ENCODE results near the gene WDR27. TPM values are rescaled to one million over a fixed set of nuclear protein-coding genes. Genes with fewer than 3 reads are reported as not detected.

The WDR27 gene
- total and polyA plus RNA-seq, 10 of the 15 experiments (the other 5 are each of a cell fraction or from before 2014, with no cell fraction given): 1.9 to 33.2 (median 19.0) TPM

DNA sequence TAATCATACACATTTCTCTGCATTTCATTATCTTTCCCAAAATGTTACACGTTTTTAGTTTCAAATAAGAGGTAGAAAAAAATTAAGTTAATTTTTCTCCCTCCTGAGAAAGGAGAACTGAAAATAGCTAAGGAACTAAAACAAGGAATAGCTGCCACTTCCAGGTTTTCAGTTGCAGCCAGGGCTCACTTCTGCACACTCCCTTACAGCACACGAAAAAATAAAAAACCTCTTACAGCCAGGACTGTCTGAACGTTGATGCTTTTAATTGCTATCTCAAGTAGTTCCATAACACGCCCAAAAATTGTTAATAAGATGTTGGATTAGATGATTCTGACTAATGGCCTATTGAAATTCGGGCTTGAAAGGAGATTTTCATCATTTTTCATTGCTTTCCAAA is 294.5 kb downstream of the WDR27 start:
- no peak for DNase-seq (ENCODE audit: low read depth, low spot score)
- Histone ChIP-seq H3K4me3 (no peak overlapping the region), H4K20me1 (ENCODE audit: control insufficient read depth, insufficient read depth) (no peaks in the 10 kb centered on the region), H3K27ac (ENCODE audit: control insufficient read depth, insufficient read depth) (no peak overlapping the region), H3K9ac (ENCODE audit: control insufficient read depth, insufficient read depth, low read length) (no peak overlapping the region), H3K4me2 (ENCODE audit: control insufficient read depth, insufficient read depth) (no peak overlapping the region), H3K27me3 (replicated peaks in 1 of 2; ENCODE audit: control insufficient read depth in 2 of 2, insufficient read depth in 2 of 2, low read length in 1 of 2) (no peaks in the 10 kb centered on the region), H3K4me1 (ENCODE audit: control insufficient read depth, insufficient read depth, low read length) (no peaks in the 10 kb centered on the region), H3K9me3 (replicated peaks; ENCODE audit: control insufficient read depth, insufficient read depth, low read length) (no peaks in the 10 kb centered on the region; the same call in 2 of the 3 replicates), H3K79me2 (ENCODE audit: control insufficient read depth, insufficient read depth, low read length) (no peaks in the 10 kb centered on the region), H3K36me3 (ENCODE audit: control insufficient read depth in 2 of 2, insufficient read depth in 2 of 2, low read length in 1 of 2) (no peaks in the 10 kb centered on the region), H2AFZ (ENCODE audit: control insufficient read depth, low read depth, low read length) (no peak overlapping the region)
- ChIA-PET CTCF (no interaction called here), SMC1A (ENCODE audit: uncharacterized antibody, unreplicated experiment) (interaction anchor here (0.6 kb wide), 1 partner anchor 372 kb away, joined by 3 read pairs; no protein-coding TSS in a partner anchor), RAD21 (ENCODE audit: unreplicated experiment) (no interaction called here), POLR2A (no interaction called here)
- in situ Hi-C loops (cut with MboI) (no loop called here), intact Hi-C loops (cut with micrococcal nuclease; ENCODE audit: unreplicated experiment) (no loop called here)
- BruUV-seq (replicated peaks): no TSS peak
- WGBS (ENCODE audit: insufficient coverage, insufficient replicate concordance, low lambda C conversion rate, missing lambda C conversion rate): 0% methylated on average over 5 of the region's 5 CpGs
- FAIRE-seq: no peak
- TF ChIP-seq SRF (IDR thresholded peaks at IDR 0.05; ENCODE audit: low read depth in 2 of 2, low read length in 2 of 2): no peak
- no peak for TF ChIP-seq POLR2AphosphoS5 (IDR thresholded peaks at IDR 0.05; ENCODE audit: low read length)
- no peak for TF ChIP-seq IRF4 (IDR thresholded peaks at IDR 0.05; ENCODE audit: low read depth, low read length)
- TF ChIP-seq ZBED1 (IDR thresholded peaks at IDR 0.05; ENCODE audit: borderline replicate concordance): no peak
- TF ChIP-seq, protein P1, sequence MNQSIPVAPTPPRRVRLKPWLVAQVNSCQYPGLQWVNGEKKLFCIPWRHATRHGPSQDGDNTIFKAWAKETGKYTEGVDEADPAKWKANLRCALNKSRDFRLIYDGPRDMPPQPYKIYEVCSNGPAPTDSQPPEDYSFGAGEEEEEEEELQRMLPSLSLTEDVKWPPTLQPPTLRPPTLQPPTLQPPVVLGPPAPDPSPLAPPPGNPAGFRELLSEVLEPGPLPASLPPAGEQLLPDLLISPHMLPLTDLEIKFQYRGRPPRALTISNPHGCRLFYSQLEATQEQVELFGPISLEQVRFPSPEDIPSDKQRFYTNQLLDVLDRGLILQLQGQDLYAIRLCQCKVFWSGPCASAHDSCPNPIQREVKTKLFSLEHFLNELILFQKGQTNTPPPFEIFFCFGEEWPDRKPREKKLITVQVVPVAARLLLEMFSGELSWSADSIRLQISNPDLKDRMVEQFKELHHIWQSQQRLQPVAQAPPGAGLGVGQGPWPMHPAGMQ (IDR thresholded peaks at IDR 0.05; ENCODE audit: borderline replicate concordance): no peak
- no peak for TF ChIP-seq FOS (IDR thresholded peaks at IDR 0.05; ENCODE audit: borderline replicate concordance, extremely low read depth, insufficient read length)
- TF ChIP-seq JUND (IDR thresholded peaks at IDR 0.05; ENCODE audit: low read depth, low read length): no peak
- no peak for TF ChIP-seq ETV6 (conservative IDR thresholded peaks at IDR 0.05 in 1 of 2, IDR thresholded peaks at IDR 0.05 in 1 of 2; ENCODE audit: borderline replicate concordance in 1 of 2, low read depth in 1 of 2)
- TF ChIP-seq, protein P2, sequence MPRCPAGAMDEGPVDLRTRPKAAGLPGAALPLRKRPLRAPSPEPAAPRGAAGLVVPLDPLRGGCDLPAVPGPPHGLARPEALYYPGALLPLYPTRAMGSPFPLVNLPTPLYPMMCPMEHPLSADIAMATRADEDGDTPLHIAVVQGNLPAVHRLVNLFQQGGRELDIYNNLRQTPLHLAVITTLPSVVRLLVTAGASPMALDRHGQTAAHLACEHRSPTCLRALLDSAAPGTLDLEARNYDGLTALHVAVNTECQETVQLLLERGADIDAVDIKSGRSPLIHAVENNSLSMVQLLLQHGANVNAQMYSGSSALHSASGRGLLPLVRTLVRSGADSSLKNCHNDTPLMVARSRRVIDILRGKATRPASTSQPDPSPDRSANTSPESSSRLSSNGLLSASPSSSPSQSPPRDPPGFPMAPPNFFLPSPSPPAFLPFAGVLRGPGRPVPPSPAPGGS (IDR thresholded peaks at IDR 0.05; ENCODE audit: borderline replicate concordance, insufficient read depth, low read depth, low read length, poor library complexity, severe bottlenecking): no peak
- TF ChIP-seq, protein P3, sequence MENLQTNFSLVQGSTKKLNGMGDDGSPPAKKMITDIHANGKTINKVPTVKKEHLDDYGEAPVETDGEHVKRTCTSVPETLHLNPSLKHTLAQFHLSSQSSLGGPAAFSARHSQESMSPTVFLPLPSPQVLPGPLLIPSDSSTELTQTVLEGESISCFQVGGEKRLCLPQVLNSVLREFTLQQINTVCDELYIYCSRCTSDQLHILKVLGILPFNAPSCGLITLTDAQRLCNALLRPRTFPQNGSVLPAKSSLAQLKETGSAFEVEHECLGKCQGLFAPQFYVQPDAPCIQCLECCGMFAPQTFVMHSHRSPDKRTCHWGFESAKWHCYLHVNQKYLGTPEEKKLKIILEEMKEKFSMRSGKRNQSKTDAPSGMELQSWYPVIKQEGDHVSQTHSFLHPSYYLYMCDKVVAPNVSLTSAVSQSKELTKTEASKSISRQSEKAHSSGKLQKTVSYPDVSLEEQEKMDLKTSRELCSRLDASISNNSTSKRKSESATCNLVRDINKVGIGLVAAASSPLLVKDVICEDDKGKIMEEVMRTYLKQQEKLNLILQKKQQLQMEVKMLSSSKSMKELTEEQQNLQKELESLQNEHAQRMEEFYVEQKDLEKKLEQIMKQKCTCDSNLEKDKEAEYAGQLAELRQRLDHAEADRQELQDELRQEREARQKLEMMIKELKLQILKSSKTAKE (IDR thresholded peaks at IDR 0.05; ENCODE audit: low read depth, poor library complexity, severe bottlenecking): no peak
- no peak for ATAC-seq

Other genes with a start within 250 kb of the WDR27 start
- gene C6orf120, start 97 bp upstream of the WDR27 start, total RNA-seq (2014; rRNA removed): 23.9 and 26.2 TPM in 2 replicates
- 16.9 and 17.4 TPM in 2 replicates for gene C6orf120, start 97 bp upstream of the WDR27 start, total RNA-seq (2014; rRNA removed; fragmentation: Illumina TruSeq; extraction: Trizol)
- 20.7 and 20.8 TPM in 2 replicates for gene C6orf120, start 97 bp upstream of the WDR27 start, total RNA-seq (2021)
- gene C6orf120, start 97 bp upstream of the WDR27 start, polyA plus RNA-seq (2011; rRNA removed): 14.6 and 19.7 TPM in 2 replicates
- gene C6orf120, start 97 bp upstream of the WDR27 start, polyA plus RNA-seq (2014; fragmentation: Illumina TruSeq; extraction: Trizol): 14.3 and 18.5 TPM in 2 replicates
- 1 to 10 TPM; 3.6 to 6.2 TPM for gene C6orf120, start 97 bp upstream of the WDR27 start, polyA plus RNA-seq (2014; fragmentation: Nextera tagmentation; extraction: Ambion mirVana)
- gene C6orf120, start 97 bp upstream of the WDR27 start, polyA plus RNA-seq (2014; rRNA removed): 15.9 and 19.5 TPM in 2 replicates
- gene C6orf120, start 97 bp upstream of the WDR27 start, polyA plus RNA-seq (2016; fragmentation: Nextera tagmentation; extraction: Ambion mirVana): 10 to 100 TPM; 19.9 to 20.8 TPM
- gene PHF10, start 22.5 kb upstream of the WDR27 start, total RNA-seq (2014; rRNA removed): 12.4 and 15.3 TPM in 2 replicates
- 18.6 and 19.7 TPM in 2 replicates for gene PHF10, start 22.5 kb upstream of the WDR27 start, total RNA-seq (2014; rRNA removed; fragmentation: Illumina TruSeq; extraction: Trizol)
- gene PHF10, start 22.5 kb upstream of the WDR27 start, total RNA-seq (2021): 23.5 and 24.6 TPM in 2 replicates
- gene PHF10, start 22.5 kb upstream of the WDR27 start, polyA plus RNA-seq (2011; rRNA removed): 35.6 and 49.6 TPM in 2 replicates
- gene PHF10, start 22.5 kb upstream of the WDR27 start, polyA plus RNA-seq (2014; fragmentation: Illumina TruSeq; extraction: Trizol): 33.8 and 44.0 TPM in 2 replicates
- gene PHF10, start 22.5 kb upstream of the WDR27 start, polyA plus RNA-seq (2014; fragmentation: Nextera tagmentation; extraction: Ambion mirVana): 10 to 100 TPM; 11.6 to 13.1 TPM
- 23.8 and 24.5 TPM in 2 replicates for gene PHF10, start 22.5 kb upstream of the WDR27 start, polyA plus RNA-seq (2014; rRNA removed)
- gene PHF10, start 22.5 kb upstream of the WDR27 start, polyA plus RNA-seq (2016; fragmentation: Nextera tagmentation; extraction: Ambion mirVana): 1 to 10 TPM; 3.8 to 7.1 TPM
- gene DYNLT2, start 49.5 kb upstream of the WDR27 start, total RNA-seq (2014; rRNA removed): 3.7 and 5.4 TPM in 2 replicates
- gene DYNLT2, start 49.5 kb upstream of the WDR27 start, total RNA-seq (2014; rRNA removed; fragmentation: Illumina TruSeq; extraction: Trizol): 5.5 TPM in 2 replicates
- gene DYNLT2, start 49.5 kb upstream of the WDR27 start, total RNA-seq (2021): 2.9 and 3.8 TPM in 2 replicates
- 5.3 and 9.2 TPM in 2 replicates for gene DYNLT2, start 49.5 kb upstream of the WDR27 start, polyA plus RNA-seq (2011; rRNA removed)
- gene DYNLT2, start 49.5 kb upstream of the WDR27 start, polyA plus RNA-seq (2014; fragmentation: Illumina TruSeq; extraction: Trizol): 5.7 and 8.8 TPM in 2 replicates
- 1 to 10 TPM; 2.2 to 3.0 TPM for gene DYNLT2, start 49.5 kb upstream of the WDR27 start, polyA plus RNA-seq (2014; fragmentation: Nextera tagmentation; extraction: Ambion mirVana)
- gene DYNLT2, start 49.5 kb upstream of the WDR27 start, polyA plus RNA-seq (2014; rRNA removed): 5.0 and 5.9 TPM in 2 replicates
- gene DYNLT2, start 49.5 kb upstream of the WDR27 start, polyA plus RNA-seq (2016; fragmentation: Nextera tagmentation; extraction: Ambion mirVana): 1 to 10 TPM; 5.8 to 5.9 TPM
- 24.4 and 27.2 TPM in 2 replicates for gene ERMARD, start 49.6 kb upstream of the WDR27 start, total RNA-seq (2014; rRNA removed)
- gene ERMARD, start 49.6 kb upstream of the WDR27 start, total RNA-seq (2014; rRNA removed; fragmentation: Illumina TruSeq; extraction: Trizol): 25.3 and 26.3 TPM in 2 replicates
- 29.5 and 33.6 TPM in 2 replicates for gene ERMARD, start 49.6 kb upstream of the WDR27 start, total RNA-seq (2021)
- gene ERMARD, start 49.6 kb upstream of the WDR27 start, polyA plus RNA-seq (2011; rRNA removed): 42.7 and 48.4 TPM in 2 replicates
- 24.8 and 32.3 TPM in 2 replicates for gene ERMARD, start 49.6 kb upstream of the WDR27 start, polyA plus RNA-seq (2014; fragmentation: Illumina TruSeq; extraction: Trizol)
- gene ERMARD, start 49.6 kb upstream of the WDR27 start, polyA plus RNA-seq (2014; fragmentation: Nextera tagmentation; extraction: Ambion mirVana): 10 to 100 TPM; 43.7 to 63.3 TPM
- gene ERMARD, start 49.6 kb upstream of the WDR27 start, polyA plus RNA-seq (2014; rRNA removed): 27.4 and 28.3 TPM in 2 replicates
- 10 to 100 TPM; 34.6 to 46.1 TPM for gene ERMARD, start 49.6 kb upstream of the WDR27 start, polyA plus RNA-seq (2016; fragmentation: Nextera tagmentation; extraction: Ambion mirVana)